Thoracic aorta (tissue), 2 donors: ENCODE results near the gene ADAMTS2. TPM values are rescaled to one million over a fixed set of nuclear protein-coding genes. Genes with fewer than 3 reads are reported as not detected.
A peak's percentile ranks its signal among the peaks of the same experiment; 100 is the strongest.

Experiments
- ATAC-seq: fragments of 150-250 bp; one replicate; pipeline ENCODE4 v1.8.0; 2017; ENCODE audit warnings: low read depth; ENCODE audit not compliant: insufficient number of reproducible peaks, low FRiP score
- DNase-seq: peaks from one replicate; pipeline ENCODE4 v3.0.0-alpha.2; 2020; ENCODE audit warnings: low spot score
- H3K27ac ChIP-seq, 2 donors: fragments of 200-600 bp; sonication (generic); 1 replicate in 1 of 2; 2 replicates in 1 of 2; pipeline ENCODE4 v1.5.1; 2016; ENCODE audit warnings: mild to moderate bottlenecking in 2 of 2, moderate library complexity in 2 of 2
- H3K27me3 ChIP-seq: fragments of 200-600 bp; sonication (generic); replicated peaks from 2 replicates; pipeline ENCODE4 v1.6.0; 2016; ENCODE audit warnings: mild to moderate bottlenecking; ENCODE audit not compliant: insufficient read depth
- H3K36me3 ChIP-seq: fragments of 200-600 bp; sonication (generic); one replicate; pipeline ENCODE4 v1.5.1; 2016
- H3K4me1 ChIP-seq, 2 donors: fragments of 200-600 bp; sonication (generic); 1 replicate in 1 of 2; 2 replicates in 1 of 2; pipeline versions ENCODE4 v1.5.1 to v1.6.0; 2016; ENCODE audit warnings: low read depth in 2 of 2, mild to moderate bottlenecking in 1 of 2; ENCODE audit not compliant: control insufficient read depth in 1 of 2
- H3K4me3 ChIP-seq: fragments of 200-600 bp; sonication (generic); 2 replicates; pipeline ENCODE4 v1.5.1; 2016; ENCODE audit warnings: mild to moderate bottlenecking
- H3K9me3 ChIP-seq: fragments of 200-600 bp; sonication (generic); 2 replicates; pipeline ENCODE4 v1.5.1; 2016
- total RNA-seq, 2 donors: library from RNA; depleted of rRNA; stranded (reverse); fragments of >200 nt; gene quantifications; one replicate each; pipeline versions ENCODE4 v1.1.0 to v1.2.3, GENCODE V29; 2016
- TF ChIP-seq, protein P1 (sequence below): fragments of 200-600 bp; sonication (generic); IDR thresholded peaks from one replicate; pipeline ENCODE4 v1.5.1; 2019; ENCODE audit warnings: antibody characterized with exemption

ADAMTS2 gene
- total RNA-seq, 2 donors from 2014 or later = 34.4 to 60.7 TPM

DNA sequence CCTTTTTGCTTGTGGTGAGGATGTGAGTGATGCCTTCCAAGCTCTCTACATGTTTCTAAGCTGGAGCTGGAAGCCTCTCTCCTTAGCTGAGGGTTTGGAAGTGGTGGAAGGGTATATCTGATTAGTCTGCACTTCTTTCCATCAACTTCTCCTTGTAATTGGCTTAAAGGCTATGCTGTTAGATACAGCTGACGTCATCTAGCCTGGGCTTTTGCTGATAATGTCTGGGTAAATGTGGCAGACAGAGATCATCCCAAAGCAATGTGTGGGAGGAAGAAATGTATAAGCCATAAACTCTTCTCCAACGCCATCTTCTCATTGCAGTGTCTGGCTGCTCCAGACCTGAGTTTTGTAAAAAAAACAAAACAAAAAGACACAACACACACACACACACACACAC lies 255.8 kb downstream of the ADAMTS2 start:
- H3K36me3 ChIP-seq = no peaks in the 10 kb centered on the region
- H3K4me3 ChIP-seq = no peak overlapping the region
- DNase-seq = no peak
- no peak for ATAC-seq
- TF ChIP-seq, protein P1, sequence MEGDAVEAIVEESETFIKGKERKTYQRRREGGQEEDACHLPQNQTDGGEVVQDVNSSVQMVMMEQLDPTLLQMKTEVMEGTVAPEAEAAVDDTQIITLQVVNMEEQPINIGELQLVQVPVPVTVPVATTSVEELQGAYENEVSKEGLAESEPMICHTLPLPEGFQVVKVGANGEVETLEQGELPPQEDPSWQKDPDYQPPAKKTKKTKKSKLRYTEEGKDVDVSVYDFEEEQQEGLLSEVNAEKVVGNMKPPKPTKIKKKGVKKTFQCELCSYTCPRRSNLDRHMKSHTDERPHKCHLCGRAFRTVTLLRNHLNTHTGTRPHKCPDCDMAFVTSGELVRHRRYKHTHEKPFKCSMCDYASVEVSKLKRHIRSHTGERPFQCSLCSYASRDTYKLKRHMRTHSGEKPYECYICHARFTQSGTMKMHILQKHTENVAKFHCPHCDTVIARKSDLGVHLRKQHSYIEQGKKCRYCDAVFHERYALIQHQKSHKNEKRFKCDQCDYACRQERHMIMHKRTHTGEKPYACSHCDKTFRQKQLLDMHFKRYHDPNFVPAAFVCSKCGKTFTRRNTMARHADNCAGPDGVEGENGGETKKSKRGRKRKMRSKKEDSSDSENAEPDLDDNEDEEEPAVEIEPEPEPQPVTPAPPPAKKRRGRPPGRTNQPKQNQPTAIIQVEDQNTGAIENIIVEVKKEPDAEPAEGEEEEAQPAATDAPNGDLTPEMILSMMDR = no peak
- H3K27me3 ChIP-seq = no peaks in the 10 kb centered on the region
- H3K27ac ChIP-seq = no peak overlapping the region
- H3K4me1 ChIP-seq = no peaks in the 10 kb centered on the region
- H3K9me3 ChIP-seq = peaks cover 92% of the 10 kb centered on the region

DNA sequence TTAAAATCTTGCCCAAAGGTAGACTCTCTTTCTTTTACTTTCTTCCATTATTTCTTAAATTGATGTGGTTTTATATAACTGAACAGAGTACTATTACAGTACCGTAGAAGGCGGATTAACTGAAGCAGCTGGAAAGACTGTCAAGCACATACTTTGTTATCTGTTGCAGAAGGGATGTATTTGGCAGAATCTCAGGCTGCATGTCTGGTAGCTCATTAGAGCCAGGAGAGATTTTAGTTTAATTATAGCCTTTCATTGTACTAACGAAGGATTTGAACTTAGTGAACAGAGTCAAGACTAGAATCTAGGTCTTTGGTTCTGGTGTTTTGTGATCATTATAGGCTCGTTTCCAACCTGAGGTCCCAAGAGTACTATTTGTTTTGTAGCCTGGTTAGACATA lies 264.5 kb downstream of the ADAMTS2 start:
- Histone ChIP-seq H3K9me3 (peaks cover 100% of the 10 kb centered on the region), H3K4me3 (no peak overlapping the region), H3K4me1 (no peaks in the 10 kb centered on the region), H3K27ac (no peak overlapping the region), H3K36me3 (peaks cover 50% of the 10 kb centered on the region), H3K27me3 (no peaks in the 10 kb centered on the region)
- DNase-seq (no peak), ATAC-seq (no peak)
- TF ChIP-seq, protein P1 = no peak

DNA sequence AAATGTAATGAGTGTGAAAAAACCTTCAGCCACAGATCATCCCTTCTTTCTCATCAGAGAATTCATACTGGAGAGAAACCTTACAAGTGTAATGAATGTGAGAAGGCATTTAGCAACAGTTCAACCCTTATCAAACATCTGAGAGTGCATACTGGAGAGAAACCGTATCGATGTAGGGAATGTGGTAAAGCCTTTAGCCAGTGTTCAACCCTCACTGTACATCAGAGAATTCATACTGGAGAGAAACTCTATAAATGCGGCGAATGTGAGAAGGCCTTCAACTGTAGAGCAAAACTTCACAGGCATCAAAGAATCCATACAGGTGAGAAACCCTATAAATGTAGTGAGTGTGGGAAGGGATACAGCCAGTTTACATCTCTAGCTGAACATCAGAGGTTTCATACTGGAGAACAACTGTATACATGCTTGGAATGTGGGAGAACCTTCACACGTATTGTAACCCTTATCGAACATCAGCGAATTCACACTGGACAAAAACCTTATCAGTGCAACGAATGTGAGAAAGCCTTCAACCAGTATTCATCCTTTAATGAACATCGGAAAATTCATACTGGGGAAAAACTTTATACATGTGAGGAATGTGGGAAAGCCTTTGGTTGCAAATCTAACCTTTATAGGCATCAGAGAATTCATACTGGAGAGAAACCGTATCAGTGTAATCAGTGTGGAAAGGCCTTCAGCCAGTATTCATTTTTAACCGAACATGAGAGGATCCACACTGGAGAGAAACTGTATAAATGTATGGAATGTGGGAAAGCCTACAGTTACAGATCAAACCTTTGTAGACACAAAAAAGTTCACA lies 265.9 kb downstream of the ADAMTS2 start:
- H3K4me3 ChIP-seq = peak overlapping the region; percentile 43
- peaks cover 100% of the 10 kb centered on the region for H3K9me3 ChIP-seq
- DNase-seq (no peak), ATAC-seq (no peak)
- H3K36me3 ChIP-seq = peaks cover 59% of the 10 kb centered on the region
- H3K27ac ChIP-seq = no peak overlapping the region
- no peaks in the 10 kb centered on the region for H3K27me3 ChIP-seq
- TF ChIP-seq, protein P1 = no peak
- no peaks in the 10 kb centered on the region for H3K4me1 ChIP-seq

DNA sequence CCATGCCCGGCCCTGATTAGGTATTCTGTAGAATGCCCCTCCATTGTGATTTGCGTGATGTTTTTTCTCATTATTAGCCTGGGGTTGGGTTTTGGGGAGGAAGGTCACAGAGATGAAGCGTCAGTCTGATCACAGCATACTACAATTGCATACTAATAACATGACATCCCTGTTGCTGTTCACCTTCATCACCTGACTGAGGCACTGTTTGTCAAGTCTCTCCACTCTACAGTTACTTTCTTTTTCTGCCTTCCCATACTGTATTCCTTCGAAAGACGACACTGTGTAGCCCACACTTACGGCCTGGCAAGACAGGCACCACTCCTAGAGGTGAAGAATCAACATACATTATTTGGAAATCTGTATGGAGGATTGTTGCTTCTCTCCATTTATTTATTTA lies 279.6 kb downstream of the ADAMTS2 start:
- TF ChIP-seq, protein P1 = no peak
- DNase-seq (no peak), ATAC-seq (no peak)
- peaks cover 49% of the 10 kb centered on the region for H3K9me3 ChIP-seq
- H3K36me3 ChIP-seq = peaks cover 52% of the 10 kb centered on the region
- H3K4me1 ChIP-seq = peaks cover 5 to 8% of the 10 kb centered on the region in 2 donors
- no peaks in the 10 kb centered on the region for H3K27me3 ChIP-seq
- no peak overlapping the region for H3K4me3 ChIP-seq
- no peak overlapping the region for H3K27ac ChIP-seq

DNA sequence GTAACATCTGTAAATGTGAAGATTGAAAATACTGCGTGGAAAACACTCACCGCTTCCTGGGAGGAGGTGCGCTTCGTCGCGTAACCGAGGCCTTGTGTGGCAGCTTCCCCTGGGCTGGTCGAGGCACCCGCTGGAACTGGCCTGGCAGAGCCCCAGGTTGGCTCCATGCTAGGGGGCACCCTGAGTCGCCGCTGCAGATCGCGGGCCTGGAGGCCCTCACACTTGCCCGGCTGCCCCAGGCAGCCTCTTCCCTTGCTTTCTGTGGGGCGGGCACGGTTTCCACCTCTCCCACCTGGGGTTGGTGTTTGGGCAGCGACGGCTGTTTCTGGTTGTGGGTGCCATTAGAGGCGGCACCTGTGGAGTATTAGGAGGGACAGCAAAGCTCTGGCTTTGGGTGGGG lies 284.2 kb downstream of the ADAMTS2 start:
- no peak for ATAC-seq
- Histone ChIP-seq H3K36me3 (peaks cover 14% of the 10 kb centered on the region), H3K4me3 (peak overlapping the region; percentile 88), H3K27me3 (no peaks in the 10 kb centered on the region), H3K9me3 (peaks cover 6% of the 10 kb centered on the region), H3K27ac (no peak overlapping the region), H3K4me1 (peaks cover 5 to 8% of the 10 kb centered on the region in 2 donors)
- DNase-seq = no peak
- TF ChIP-seq, protein P1 = no peak

Other genes with a start within 250 kb of the ADAMTS2 start
- gene RUFY1, start 205.1 kb upstream of the ADAMTS2 start, total RNA-seq = 10 to 100 TPM; 56.2 to 86.3 TPM